Right renal pelvis (tissue), 4 donors: ENCODE results near the gene RANBP9. TPM values are rescaled to one million over a fixed set of nuclear protein-coding genes. Genes with fewer than 3 reads are reported as not detected.

Experiments used
- DNase-seq, 4 donors: peaks; one replicate each; pipeline ENCODE4 v3.0.0-alpha.2; 2013; ENCODE audit warnings: low read depth in 4 of 4, low spot score in 3 of 4, missing footprints in 1 of 4
- polyA plus RNA-seq, 4 donors: library from polyadenylated mRNA; unstranded; fragments of 120-200 nt; gene quantifications; one replicate each; pipeline ENCODE4 v1.2.1, GENCODE V29; 2013; ENCODE audit not compliant: insufficient read length in 4 of 4

RANBP9 gene
- polyA plus RNA-seq, 4 donors, result 39.5 to 52.5 (median 49.9) TPM

GRCh38 chr6:13679996-13680395 lies 31.6 kb downstream of the RANBP9 start:
- no peak for DNase-seq

DNA sequence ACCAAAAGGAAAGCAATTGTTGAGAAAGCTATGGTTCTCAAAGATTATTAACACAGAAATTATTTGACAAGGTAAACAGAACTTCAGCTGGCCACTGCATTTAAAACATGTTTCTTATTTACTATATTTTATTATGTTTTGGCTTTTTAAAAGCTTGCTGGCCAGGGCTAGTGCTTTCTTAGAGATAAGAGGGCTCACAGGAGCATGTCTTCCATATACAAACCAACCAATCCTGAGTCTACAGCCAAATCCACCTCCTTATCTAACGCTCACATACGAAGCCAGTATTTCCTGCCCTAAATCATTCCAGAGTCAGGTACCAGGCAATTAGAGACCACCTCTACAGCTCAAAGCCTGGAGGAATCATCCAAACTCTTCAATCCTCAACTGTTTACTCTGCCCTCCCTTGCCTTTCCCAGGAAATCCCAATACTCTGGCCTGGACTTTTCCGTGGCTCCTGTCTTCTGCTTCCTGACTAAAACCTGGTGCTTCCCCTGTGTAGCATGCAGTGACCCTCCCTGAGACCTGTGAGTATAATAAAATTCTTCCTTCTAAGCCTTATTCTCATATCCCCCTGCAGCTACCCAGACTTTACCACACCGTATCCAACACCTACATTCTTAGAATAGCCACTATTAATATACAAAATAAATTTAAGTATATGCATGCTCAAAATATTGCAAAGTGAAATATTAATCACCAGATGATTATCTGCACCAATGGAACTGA lies 33.2 kb downstream of the RANBP9 start:
- DNase-seq, result no peak

DNA sequence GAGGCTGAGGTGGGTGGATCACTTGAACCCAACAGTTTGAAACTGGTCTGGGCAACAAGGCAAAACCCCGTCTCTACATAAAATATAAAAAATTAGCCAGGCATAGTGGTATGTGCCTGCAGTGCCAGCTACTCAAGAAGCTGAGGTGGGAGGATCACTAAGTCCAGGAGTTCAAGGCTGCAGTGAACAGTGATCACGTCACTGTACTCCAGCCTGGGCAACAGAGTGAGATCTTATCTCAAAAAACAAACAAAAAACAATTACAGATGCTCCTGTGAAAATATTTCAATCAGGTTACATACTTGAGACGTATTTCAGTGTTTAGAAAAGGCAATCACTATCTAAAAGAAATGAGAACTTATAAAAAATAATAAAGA lies 33.8 kb downstream of the RANBP9 start:
- no peak for DNase-seq

- no peak for DNase-seq
Measured at GRCh38 chr6:13676551-13677156, 35.0 kb downstream of the RANBP9 start.

- no peak for DNase-seq
Measured at GRCh38 chr6:13674533-13675190, 37.0 kb downstream of the RANBP9 start.

GRCh38 chr6:13673825-13674444 lies 37.7 kb downstream of the RANBP9 start:
- no peak for DNase-seq

- no peak for DNase-seq
Measured at GRCh38 chr6:13673368-13673767, 38.3 kb downstream of the RANBP9 start.

GRCh38 chr6:13672904-13673303 lies 38.7 kb downstream of the RANBP9 start:
- no peak for DNase-seq

DNA sequence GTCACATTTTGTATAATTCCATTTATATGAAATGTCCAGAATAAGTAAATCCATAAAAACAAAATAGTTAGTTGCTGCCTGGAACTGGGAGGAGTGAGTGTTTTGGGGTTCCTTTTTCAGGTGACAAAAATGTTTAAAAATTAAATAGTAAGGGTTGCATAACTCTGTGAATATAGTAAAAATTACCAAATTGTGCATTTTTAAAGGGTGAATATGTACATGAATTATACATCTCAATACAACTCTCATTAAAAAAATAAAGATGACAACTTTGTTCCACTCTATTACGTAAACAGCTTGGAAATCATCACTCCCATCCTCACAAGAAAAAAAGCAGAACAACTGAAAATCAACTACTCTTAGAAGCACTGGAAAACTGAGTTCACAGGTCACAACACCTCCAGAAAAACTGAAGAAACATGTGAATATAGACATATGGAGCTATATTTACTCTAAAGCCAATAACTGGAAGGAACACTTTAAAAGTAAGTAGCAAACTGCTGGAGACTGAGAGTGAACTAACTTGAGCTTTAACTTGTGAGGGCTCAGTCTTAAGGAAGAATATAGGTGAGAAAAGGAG lies 40.0 kb downstream of the RANBP9 start:
- DNase-seq, result no peak

DNA sequence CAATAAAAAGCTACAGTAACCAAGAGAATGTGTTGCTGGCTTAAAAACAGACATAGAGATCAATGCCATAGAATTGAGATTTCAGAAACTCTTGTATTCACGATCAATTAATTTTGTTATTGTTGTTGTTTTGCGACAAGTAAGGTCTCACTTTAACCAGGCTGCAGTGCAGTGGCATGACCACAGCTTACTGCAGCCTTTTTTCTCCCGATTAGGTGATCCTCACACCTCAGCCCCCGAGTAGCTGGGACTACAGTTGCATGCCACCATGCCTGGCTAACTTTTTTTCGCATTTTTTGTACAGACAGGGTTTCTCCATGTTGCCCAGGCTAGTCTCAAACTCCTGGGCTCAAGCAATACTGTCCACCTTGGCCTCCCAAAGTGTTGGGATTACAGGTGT lies 42.2 kb downstream of the RANBP9 start:
- no peak for DNase-seq

- DNase-seq, result no peak
Measured at GRCh38 chr6:13668291-13668928, 43.2 kb downstream of the RANBP9 start.

GRCh38 chr6:13667655-13668054 lies 44.0 kb downstream of the RANBP9 start:
- DNase-seq, result no peak

DNA sequence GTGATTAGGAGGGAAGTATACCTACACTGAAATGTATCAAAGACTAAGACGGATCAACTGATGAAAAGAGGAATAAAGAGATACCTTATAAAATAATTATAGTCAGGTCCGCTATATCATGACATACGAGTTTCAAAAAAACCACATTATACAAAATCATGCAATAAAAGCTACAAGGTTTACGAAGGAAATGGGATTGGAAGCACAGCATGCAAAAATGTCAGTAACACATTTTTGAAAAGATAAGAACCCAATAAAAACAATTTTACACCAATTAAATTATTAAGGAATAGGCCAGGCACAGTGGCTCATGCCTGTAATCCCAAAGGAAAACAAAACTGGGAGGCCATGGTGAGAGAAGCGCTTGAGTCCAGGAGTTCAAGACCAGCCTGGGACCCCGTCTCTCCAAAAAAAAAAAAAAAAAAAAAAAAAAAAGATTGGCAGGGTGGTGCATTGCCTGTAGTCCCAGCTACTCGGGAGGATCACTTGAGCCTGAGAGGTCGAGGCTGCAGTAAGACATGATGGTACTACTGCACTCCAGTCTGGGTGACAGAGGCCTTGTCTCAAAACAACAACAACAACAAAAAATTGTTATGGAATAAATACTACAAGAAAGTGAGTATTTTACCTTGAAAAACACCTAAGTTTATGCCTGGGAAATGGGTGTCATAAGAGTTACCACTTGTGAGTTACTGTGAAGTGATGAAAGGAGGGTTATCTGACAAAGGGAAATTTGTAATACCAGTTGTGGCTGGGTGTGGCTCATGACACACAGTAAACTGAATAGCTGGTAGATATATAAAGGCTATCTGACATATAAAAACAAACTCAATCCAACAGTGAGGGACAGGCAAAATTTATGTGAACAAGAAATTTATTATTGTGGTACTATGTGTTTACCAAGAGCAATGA lies 45.2 kb downstream of the RANBP9 start:
- no peak for DNase-seq

DNA sequence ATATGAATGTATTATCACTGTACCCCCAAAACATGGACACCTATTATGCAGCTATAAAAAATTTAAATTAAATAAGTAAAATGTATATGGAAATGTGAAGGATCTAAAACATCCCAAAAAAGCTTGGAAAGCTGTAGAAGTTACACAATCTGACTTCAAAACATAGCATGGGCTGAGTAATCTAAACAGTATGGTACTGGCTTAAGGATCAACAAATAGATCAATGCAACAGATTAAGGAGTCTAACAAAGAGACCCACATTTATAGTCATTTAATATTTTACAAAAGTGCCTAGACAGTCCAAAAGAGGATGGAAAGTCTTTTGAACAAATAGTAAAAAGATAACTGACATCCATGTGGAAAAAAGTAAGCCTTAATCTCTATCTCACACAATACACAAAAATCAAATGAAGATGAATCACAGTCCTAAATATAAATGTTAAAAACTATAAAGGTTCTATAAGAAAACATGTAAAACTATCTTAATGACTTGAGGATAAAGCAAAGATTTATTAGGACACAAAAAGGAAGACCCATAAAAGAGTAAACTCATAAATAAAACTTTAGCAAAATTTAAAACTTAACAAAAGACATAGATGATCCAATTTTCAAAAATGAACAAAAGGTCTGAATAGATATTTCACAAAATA lies 46.8 kb downstream of the RANBP9 start:
- no peak for DNase-seq

- DNase-seq, result no peak
Measured at GRCh38 chr6:13663986-13664385, 47.6 kb downstream of the RANBP9 start.

GRCh38 chr6:13662651-13663334 lies 48.8 kb downstream of the RANBP9 start:
- no peak for DNase-seq

GRCh38 chr6:13661647-13662046 lies 50.0 kb downstream of the RANBP9 start:
- DNase-seq, result no peak

- DNase-seq, result no peak
Measured at GRCh38 chr6:13660893-13661292, 50.7 kb downstream of the RANBP9 start.

DNA sequence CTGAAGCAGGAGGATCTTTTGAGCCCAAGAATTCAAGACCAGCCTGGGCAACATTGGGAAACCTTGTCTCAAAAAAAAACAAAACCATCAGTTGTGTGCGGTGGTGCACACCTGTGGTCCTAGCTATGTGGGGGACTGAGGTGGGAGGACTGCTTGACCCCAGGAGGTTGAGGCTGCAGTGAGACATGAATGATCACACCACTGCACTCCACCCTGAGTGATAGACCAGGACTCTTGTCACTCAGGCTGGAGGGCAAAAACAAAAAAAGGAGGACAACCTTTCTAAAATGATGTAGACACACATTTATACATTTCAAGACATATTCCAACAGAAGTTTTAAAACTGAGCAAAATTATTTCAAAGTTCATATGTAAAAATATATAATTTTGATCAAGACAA lies 51.4 kb downstream of the RANBP9 start:
- DNase-seq, result no peak
